Measurements from ENCODE around the gene RUNX1.

DNA sequence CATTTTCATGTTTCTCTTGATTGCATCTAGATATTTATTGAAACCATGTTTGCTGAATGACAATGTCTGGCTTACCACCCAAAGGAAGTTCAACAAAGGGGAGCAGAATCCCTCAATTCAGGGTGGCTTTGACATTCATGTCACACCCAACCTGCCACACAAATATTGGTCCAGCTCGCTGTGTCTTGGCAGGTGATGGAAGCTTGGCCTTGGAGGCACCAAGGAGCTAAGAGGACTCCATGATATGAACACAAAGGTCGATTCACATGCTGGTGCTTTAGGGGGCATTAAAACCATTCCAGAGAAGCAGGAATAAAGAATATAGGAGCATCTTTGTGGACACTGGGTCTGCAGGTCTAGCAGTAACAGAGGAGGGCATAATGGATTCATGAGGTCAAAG is 114.8 kb downstream of the RUNX1 start:
- no peak for TF ChIP-seq CTCF (CRISPR knock-in tag; IDR thresholded peaks at IDR 0.05)
- TF ChIP-seq JUND (CRISPR knock-in tag; IDR thresholded peaks at IDR 0.05), result no peak
- no peak for TF ChIP-seq SMC3 (IDR thresholded peaks at IDR 0.05; ENCODE audit: low read length)
- TF ChIP-seq SRF (IDR thresholded peaks at IDR 0.05; ENCODE audit: low read depth, low read length), result no peak
- TF ChIP-seq HCFC1 (IDR thresholded peaks at IDR 0.05; ENCODE audit: low read depth, low read length), result no peak
- no peak for TF ChIP-seq POLR2A (IDR thresholded peaks at IDR 0.05; ENCODE audit: insufficient read depth in 1 of 2, low read depth in 2 of 2, low read length in 2 of 2)
- TF ChIP-seq SUZ12 (IDR thresholded peaks at IDR 0.05; ENCODE audit: low read depth, low read length), result no peak
- no peak for TF ChIP-seq NFE2L2 (IDR thresholded peaks at IDR 0.05; ENCODE audit: low read length)
- TF ChIP-seq RFX1 (IDR thresholded peaks at IDR 0.05), result no peak
- TF ChIP-seq ZNF121 (CRISPR knock-in tag; IDR thresholded peaks at IDR 0.05), result no peak
- no peak for TF ChIP-seq FOXA1 (IDR thresholded peaks at IDR 0.05)
- TF ChIP-seq FOXA1 (CRISPR knock-in tag; IDR thresholded peaks at IDR 0.05), result no peak
- no peak for TF ChIP-seq FOXP1 (IDR thresholded peaks at IDR 0.05)
- no peak for TF ChIP-seq FOXP1 (CRISPR knock-in tag; IDR thresholded peaks at IDR 0.05)

Measured in HepG2 (cell line).